Pulmonary artery endothelial cell (primary cell): ENCODE results near the gene STIM1. TPM values are rescaled to one million over a fixed set of nuclear protein-coding genes. Genes with fewer than 3 reads are reported as not detected.
A peak's percentile ranks its signal among the peaks of the same experiment; 100 is the strongest.
"Not testable (repeated sequence)": the region's sequence is repeated elsewhere in the genome, so short reads cannot be mapped to it uniquely, and the experiment has no call there.

Experiments used
- DNase-seq: peaks from one replicate; pipeline ENCODE4 v3.0.0-alpha.2; 2011; ENCODE audit warnings: low read depth, low spot score
- total RNA-seq: library from RNA; depleted of rRNA; stranded (reverse); fragments of >200 nt; gene quantifications from 2 replicates; pipeline ENCODE4 v1.2.3, GENCODE V29; 2014

Gene STIM1
- total RNA-seq, 1 donor from 2014 or later: 23.4 TPM

- DNase-seq: no peak
Measured at GRCh38 chr11:4017129-4017528, 161.7 kb downstream of the STIM1 start.

DNA sequence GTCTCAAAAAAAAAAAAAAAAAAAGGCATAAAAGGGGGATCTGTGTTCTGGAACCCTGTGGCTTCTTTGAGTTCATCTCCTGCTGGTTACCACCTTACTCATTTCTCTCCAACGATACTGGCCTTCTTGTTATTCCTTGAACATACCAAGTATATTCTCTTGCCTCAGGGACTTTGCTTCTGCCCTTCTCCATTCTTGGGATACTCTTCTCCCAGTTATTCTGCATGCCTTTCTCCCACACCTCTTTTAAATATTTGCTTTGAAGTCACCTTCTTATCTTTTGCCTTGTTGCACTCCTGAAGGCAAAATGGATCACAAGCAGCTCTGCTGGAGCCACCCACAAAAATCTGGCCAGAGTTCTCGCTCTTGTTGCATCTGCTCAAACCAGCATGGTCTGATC is 163.2 kb downstream of the STIM1 start:
- no peak for DNase-seq

DNA sequence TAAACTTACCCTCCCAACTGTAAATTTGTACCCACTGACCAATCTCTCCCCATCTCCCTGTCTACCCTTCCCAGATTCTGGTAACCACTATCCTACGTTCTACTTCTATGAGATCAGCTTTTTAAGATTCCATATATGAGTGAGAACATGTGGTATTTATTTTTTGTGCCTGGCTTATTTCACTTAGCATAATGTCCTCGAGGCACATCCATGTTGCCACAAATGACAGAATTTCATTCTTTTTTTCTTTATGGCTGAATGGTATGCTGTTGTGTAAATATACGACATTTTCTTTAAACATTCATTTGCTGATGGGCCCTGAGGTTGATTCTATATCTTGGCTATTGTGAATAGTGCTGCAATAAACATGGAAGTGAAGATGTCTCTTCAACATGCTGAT is 164.4 kb downstream of the STIM1 start:
- no peak for DNase-seq

DNA sequence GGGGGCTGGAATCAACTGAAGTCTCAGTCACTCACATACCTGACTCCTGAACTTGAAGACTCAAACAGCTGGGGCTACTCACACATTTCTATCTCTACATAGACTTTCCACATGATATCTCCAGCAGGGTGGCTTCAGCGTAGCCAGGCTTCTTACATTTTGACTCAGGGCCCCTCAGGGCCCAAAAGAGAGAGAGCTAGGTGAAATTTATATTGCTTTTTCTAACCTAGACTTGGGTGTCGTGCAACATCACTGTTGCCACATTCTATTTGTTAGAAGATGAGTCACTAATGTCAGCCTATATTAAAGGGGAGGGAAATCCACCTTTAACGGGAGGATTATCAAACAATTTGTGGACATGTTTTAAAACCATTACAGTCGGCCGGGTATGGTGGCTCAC is 167.2 kb downstream of the STIM1 start:
- DNase-seq: no peak

DNA sequence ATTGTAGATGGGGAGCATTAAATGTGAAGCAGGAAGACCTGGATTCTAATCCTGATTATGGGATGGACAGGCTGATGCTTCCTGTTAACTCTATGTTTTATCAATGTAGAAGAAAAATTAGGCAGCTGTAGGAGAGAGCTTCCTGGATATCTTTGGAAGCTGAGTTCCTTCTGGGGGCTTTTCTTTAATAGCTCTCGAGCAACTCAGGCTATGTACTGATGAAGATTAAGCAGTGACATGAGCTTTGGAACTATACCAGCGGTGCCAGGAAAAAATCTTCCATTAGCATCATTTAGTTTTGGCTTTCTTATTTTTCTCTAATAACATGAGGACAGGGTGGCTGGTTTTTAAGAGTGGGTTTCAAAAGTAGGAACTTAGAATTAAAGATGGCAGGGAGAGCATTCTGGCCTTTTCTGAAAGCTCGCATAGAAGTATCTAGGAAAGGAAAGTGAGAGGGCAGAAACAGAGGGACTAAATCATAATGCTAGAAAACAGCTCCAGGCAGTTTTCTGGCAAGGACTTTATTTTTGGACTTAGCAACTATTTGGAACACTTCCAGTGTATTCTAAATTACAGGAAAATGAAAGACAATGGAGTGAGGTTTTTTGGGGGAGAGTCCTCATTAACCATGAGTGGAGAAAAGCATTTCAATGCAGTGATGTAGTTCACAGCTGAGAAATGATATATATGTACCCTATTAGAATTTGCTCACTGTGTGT is 169.9 kb downstream of the STIM1 start:
- DNase-seq: peak; percentile 84

DNA sequence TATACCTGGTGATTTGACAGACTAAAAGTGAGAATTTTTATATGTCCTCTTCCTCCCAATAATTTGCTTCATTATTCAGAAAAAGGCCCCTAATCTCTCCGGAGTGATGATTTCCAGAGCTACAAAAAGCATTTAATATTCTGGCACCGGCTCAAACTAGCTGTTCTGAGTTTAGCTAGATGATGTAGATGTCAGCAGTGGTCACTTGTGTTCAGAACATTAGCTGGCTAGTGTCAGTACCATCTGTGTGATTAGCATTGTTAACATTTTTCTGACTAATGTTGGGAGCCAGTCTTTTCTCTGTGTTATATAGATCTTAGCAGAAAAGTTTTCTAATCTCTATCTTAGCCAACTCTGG is 170.5 kb downstream of the STIM1 start:
- DNase-seq: peak; percentile 45

DNA sequence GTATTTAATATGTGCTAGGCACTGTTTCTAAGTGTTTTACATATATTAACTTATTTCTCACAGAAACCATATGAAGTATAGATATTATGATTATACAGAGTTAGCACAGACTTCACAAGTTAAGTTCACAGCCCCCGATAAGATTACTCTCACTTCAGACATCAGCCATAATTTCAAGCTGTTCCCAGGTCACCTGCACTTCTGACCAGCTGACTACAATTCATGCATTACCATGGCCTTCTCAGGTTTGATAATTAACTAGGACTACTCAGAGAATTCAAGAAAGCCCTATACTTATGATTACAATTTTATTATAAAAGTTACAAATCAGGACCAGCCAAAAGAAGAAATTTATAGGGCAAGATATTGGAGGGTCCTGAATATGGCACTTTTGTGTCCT is 170.9 kb downstream of the STIM1 start:
- DNase-seq: no peak

- no peak for DNase-seq
Measured at GRCh38 chr11:4027746-4028145, 172.3 kb downstream of the STIM1 start.

DNA sequence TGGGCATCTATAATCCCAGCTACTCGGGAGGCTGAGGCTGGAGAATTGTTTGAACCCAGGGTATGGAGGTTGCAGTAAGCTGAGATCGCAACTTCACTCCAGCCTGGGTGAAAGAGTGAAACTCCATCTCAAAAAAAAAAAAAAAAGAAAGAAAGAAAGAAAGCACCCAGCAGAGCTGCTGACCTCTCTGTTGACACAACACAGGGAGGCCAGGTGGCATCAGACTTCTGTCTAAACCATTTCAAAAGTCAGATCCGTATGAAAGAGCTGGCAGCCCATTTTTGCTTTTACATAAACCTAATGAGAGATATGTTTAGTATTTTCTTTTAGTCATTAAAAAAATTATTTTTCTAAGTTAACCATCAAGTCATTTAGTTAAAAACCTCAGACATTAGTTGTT is 174.7 kb downstream of the STIM1 start:
- no peak for DNase-seq

GRCh38 chr11:4032097-4032496 is 176.6 kb downstream of the STIM1 start:
- no peak for DNase-seq

GRCh38 chr11:4035985-4036384 is 180.5 kb downstream of the STIM1 start:
- no peak for DNase-seq

DNA sequence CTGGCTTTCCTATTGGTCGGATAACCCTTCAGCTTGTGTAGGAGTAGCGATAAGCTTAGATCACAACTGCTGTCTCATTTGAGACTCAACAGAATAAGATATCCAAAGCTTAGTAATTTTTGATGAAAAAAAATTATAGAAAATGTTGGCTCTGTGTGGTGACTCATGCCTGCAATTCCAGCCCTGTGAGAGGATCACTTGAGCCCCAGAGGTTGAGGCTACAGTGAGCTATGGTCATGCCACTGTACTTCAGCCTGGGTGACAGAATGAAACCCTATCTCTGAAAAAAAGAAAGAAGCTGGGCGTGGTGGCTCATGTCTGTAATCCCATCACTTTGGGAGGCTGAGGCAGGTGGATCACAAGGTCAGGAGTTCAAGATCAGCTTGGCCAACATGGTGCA is 183.5 kb downstream of the STIM1 start:
- DNase-seq: no peak

DNA sequence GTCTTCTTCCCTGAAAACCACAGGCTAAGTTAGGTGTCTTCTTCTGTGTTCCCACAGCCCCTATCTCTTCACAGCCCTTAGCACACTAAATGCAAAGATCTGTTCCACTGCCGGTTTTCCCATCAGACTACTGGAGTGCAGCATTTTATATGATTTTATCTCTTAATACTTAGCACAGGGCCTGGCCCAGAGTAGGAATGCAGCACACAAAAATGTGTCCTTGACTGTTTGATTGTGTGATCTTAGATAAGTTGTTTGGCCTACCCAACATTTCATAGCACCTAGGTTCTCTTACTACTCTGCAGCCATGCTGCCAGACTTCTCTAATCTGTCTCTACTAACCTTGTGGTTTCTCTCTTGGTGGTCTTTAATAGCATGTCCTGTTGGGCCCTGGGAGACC is 185.0 kb downstream of the STIM1 start:
- no peak for DNase-seq

DNA sequence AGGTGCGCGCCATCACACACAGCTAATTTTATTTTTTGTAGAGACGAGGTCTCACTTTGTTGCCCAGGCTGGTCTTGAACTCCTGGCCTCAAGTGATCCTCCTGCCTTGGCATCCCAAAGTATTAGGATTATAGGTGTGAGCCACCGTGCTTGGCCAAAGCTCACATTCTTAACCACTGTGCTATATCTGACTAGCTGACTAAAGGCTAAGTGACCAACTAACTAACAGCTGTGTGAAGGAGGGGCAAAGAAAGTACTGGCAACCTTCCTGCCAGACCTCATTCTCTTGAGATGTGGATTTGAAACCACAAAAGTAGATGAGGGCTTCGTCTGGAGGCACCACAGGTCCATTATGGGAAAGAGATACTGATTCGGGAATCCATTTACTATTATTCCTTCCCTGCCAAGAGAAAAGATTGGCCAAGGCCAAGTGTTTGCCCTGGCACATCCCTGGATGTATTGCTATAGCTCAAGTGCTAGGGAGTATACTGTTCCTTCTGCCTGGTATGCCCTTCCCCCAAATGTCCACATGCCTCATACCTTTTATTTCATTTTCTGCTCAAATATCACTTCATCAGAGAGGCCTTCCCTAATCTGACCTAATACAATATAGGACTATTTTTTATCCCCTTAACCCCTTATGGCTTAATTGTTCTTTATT is 186.4 kb downstream of the STIM1 start:
- no peak for DNase-seq

- DNase-seq: no peak
Measured at GRCh38 chr11:4044976-4045646, 189.6 kb downstream of the STIM1 start.

DNA sequence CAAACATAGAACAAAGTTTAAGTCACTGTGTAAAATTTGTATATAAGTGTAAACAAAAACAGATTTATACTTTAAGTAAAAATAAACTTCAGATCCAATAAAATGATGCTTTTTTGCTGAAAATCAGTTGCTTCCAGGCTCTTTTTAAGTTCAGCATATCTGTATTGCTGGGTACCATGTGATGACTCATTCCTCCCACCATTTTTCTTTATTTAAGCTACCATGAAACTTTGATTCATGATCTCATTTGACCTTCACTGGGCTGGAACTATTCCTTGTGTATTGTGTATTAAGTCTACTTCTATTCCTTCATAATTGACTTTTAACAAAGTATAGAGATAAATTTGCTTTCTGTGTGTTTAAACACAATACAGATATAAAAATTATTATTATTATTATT is 192.9 kb downstream of the STIM1 start:
- DNase-seq: no peak

DNA sequence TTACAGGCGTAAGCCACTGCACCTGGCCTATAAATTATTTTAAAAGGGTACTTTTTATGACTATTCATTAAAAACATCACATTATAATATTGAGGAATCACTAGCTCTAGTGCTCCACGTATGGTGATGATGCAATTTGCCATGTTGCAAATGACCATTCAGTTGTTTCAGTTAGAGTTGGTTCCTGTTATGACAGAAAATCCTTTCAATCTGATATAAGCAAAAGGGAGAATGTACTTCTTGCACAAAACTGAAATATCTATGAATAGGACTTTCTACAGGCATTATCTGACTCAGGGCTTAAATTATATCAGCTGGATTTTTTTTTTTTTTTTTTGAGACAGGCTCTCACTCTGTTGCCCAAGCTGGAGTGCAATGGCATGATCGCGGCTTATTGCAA is 193.5 kb downstream of the STIM1 start:
- no peak for DNase-seq

GRCh38 chr11:4050138-4050537 is 194.7 kb downstream of the STIM1 start:
- no peak for DNase-seq

DNA sequence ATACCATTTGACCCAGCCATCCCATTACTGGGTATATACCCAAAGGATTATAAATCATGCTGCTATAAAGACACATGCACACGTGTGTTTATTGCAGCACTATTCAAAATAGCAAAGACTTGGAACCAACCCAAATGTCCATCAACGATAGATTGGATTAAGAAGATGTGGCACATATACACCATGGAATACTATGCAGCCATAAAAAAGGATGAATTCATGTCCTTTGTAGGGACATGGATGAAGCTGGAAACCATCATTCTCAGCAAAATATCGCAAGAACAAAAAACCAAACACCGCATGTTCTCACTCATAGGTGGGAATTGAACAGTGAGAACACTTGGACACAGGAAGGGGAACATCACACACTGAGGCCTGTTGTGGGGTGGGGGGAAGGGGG is 197.7 kb downstream of the STIM1 start:
- not testable (repeated sequence) for DNase-seq

DNA sequence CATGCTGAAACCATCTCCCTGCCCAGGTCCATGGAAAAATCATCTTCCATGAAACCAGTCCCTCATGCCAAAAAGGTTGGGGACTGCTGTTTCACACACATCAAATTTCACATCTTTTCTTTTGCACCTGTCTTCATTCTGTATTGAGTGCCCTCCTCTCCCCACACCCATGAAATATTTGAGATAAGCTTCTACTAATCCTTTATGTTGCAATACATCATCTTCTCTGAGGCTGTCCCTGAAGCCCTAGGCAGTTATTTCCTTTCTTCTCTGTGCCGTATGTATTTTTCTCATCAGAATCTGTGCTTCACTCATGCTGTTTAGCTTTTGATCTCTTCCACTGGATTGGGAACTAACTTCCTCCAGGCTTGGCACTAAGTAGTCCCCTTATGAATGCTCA is 199.2 kb downstream of the STIM1 start:
- DNase-seq: no peak

DNA sequence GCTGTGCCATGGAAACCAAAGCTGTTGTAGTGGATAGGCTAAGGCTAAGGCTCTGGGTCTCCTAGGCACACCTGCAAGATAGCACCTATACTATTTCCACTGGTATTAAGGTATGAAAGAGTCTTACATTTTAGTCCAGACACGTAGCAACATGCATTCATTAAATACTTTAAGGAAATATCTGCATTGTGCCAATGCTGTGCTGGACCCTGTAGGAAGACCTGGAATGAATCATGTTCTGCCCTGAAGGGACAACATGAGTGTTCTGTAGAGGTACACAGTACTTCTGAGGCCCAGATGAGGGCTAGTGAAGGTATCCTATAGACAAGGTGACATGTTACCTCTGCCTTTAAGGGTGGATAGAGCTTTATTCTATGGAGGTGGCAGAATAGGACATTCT is 204.0 kb downstream of the STIM1 start:
- DNase-seq: no peak

- no peak for DNase-seq
Measured at GRCh38 chr11:4060182-4060923, 204.9 kb downstream of the STIM1 start.
